Non-pigmented ciliary epithelial cell (primary cell): ENCODE measurements around the gene PINK1.
"Not testable (repeated sequence)": the region's sequence is repeated elsewhere in the genome, so short reads cannot be mapped to it uniquely, and the experiment has no call there.

Experiments
- DNase-seq: peaks from one replicate; pipeline ENCODE4 v3.0.0-alpha.2; 2010; ENCODE audit warnings: low read depth

Gene PINK1

DNA sequence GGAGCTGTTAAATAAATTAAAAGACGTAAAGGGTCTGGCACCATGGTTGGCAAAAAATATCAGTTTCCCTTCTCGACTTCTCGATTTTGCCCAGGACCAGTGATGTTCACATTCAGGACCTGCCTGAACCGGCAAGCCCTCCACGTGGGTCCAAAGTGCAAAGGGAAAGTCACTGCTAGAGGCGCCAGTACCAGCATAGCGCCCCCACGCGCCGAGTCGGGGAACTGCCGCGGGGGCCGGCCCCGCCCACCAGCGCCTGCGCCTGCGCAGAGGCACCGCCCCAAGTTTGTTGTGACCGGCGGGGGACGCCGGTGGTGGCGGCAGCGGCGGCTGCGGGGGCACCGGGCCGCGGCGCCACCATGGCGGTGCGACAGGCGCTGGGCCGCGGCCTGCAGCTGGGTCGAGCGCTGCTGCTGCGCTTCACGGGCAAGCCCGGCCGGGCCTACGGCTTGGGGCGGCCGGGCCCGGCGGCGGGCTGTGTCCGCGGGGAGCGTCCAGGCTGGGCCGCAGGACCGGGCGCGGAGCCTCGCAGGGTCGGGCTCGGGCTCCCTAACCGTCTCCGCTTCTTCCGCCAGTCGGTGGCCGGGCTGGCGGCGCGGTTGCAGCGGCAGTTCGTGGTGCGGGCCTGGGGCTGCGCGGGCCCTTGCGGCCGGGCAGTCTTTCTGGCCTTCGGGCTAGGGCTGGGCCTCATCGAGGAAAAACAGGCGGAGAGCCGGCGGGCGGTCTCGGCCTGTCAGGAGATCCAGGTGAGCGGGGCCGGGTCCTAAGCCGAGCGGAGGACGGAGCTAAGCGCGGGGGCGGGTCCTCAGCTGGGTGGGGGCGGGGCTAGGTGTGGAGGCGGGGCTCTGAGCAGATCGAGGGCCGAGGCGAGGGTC, at the start of gene PINK1:
PINK1 (plus strand) TSS at position 269 of the 875 bp plus-strand sequence; CDS start at position 360, 91 bp downstream.
- no peak for DNase-seq

DNA sequence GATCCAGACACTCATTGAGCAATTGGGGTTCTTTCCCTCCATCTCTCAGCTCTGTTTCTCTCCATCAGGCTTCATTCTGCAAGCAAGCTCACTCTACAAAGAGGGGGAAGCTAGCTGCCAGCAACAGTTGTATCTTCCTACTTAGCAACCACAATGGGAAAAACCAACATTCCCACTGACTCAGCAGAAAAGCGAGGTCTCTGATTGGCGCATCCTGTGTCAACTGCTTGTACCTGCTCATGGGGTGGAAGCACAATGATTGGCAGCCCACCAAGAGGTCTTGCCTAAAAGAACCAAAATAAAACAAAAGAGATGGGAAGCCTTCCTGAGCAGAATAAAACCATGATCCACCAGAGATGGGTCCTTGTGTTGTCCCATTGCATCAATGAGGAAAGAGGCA, 48.4 kb upstream of the PINK1 start:
- DNase-seq, result no peak

DNA sequence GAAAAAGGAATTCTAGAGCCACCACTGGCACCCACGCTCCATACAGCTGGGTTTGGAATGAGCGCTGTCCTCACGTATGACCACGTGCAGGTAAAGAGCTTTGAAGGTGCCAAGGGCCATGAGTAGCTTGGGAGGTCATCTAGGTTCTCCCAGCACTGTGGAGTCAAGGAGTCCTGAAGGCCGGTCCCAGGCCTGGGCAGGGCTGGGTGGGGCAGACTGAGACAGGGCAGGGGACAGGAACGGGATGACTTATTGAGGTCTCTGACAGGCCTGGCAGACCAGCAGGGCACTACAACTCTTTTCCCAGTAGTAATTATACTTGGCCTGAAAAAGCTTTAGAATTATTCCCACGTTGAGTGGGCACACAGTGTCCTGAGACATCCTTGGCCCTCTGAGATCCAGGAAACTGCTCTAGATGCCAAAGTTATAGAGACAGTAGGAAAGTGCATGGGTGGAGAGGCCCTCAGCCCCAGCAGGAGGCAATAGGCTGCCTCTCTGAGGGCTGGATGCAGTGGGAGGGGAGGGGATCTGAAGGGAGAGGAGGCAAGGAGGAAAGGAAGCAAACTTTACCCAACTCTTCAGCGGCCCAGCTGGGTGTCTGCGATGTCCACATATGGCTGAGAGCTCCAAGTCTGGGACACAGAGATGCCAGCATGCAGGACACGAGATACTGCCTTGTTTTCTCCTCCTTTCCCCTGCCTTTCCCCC, 46.2 kb upstream of the PINK1 start:
- DNase-seq, result no peak

DNA sequence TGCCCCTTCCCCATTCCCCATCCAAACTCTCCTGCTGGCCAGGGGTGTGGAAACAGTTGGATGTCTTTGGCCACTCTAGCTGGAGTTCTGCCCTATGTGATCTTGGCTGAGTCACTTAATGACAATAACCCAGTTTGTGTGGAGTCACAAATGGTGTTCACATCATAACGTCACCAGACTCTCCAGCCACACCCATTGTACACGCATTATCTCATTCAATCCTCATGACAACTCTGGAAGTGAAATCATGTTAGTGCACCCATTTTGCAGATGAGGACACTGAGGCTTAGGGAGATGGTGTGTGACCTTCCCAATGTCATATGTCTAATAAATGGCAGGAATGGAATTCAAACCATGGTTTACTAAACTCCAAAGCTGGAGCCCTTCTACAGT, 45.6 kb upstream of the PINK1 start:
- DNase-seq, result no peak

DNA sequence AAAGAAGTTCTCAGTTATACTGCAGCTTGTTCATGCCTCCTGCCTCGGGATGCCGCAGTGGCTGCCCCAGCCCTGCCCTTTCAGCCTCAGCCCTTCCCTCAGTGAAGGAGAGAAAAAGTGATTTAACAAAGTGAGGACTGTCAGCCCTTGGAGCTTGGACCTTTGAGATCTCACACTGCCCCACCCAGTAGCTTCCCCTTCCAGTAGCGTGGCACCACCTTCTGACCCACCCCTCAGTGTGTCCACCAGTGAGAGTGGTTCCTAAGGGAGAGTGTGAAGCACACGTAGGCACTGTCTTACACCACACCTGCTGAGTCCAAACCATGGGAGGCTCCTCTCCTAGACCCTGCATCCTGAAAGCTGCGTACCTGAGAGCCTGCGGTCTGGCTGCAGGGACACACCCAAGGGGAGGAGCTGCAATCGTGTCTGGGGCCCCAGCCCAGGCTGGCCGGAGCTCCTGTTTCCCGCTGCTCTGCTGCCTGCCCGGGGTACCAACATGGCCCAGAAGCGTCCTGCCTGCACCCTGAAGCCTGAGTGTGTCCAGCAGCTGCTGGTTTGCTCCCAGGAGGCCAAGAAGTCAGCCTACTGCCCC, 44.5 kb upstream of the PINK1 start, which contains the start of gene CDA:
CDA (plus strand) TSS at position 464 of the 592 bp plus-strand sequence; CDS start at position 497, 33 bp downstream.
- DNase-seq, result no peak

DNA sequence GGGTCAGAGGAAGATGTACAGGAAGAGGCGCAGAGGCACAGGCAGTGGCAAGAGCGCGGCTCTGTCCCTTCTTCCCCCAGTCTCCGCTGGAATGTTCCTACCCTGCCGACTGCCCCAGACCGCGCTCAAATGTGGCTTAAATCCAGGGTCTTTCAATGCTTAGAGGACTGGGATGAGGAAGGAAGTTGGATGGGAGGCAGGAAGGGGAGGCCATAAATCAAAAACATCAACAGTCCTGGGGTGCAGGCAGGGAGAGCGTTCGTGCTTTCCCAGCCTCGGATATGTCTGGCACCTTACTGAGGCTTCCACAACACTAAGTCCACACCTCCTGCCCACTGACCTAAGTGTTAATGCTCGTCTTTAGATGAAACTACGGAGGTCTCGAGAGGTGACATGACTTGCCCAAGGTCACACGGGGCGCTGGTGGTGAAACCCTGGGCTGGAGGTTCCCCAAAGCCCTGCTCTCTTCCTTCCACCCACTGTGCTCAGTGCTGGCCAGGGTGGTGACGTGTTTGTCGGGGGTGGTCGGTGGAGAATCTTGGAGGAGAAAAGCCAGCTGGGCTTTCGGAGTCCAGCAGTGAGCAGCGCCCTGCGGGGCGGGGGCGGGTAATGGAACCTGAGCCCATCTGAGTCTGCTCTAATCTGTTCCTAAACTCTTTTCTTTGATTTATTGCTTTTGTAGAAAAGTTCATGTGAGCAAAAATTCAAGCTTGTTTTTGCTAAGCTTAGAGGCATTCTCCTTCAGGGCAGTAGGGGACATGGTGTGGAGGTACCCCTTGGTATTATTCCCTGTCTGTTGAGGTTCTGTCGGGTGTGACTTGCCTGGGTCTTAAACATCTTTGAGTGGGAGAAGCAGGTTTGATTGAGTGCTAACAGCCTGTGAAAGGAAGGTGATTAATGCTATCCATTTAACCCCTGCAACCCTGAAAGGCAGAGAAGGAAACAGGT, 43.7 kb upstream of the PINK1 start:
- no peak for DNase-seq

DNA sequence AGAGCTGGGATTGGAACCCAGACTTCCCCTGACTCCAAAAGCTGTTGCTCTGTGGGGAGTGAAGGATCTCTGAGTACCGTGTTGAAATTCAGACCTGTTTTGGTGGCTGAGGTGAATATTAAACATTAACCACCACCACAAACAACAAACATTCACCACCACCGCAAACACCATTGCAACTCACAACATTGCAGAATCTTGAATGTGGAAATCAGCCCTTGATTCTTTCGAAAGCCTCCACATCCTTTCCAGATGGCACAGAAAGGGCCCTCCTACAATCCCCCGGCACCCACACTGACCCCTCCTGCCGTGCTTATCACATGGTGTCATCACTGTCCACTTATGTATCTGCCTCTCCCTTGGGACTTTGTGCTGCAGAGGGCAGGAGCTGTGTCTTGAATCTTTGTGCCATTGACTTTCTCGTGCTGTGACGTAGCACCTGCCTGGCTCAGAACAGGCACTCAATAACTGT, 42.9 kb upstream of the PINK1 start:
- no peak for DNase-seq

DNA sequence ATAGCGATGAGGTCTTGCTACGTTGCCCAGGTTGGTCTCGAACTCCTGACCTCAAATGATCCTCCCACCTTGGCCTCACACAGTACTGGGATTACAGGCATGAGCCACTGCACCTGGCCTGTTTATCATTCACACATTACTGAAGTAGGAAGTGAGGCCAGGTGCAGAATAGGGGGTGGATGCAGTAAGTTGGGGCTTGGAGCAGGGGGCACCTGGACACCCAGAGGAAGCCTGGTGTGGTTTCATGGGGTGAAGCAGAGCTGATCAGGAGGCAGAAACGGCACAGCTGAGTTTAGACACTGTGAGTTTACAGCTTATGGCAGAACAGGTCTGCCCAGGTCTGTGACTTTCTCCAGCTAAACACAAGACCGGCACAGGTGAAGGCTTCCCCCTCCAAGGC, 39.5 kb upstream of the PINK1 start:
- DNase-seq, result no peak

DNA sequence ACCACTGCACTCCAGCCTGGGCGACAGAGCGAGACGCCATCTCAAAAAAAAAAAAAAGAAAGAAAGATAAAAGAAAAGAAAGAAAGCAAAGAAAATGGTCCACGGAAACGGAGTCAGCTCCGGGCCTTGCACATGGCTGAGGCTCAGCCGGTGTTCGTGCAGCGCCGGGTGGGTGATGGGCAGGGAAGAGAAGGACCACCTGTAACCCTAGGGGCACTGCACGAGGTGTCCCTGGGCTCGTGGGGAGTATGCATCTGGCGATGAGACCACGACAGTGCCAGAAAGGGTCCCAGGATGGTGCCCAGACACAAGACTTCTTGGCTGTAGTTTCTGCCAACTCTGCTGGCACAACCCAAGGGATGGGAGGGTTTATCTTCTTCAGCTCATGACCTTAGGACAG, 38.5 kb upstream of the PINK1 start:
- no peak for DNase-seq

DNA sequence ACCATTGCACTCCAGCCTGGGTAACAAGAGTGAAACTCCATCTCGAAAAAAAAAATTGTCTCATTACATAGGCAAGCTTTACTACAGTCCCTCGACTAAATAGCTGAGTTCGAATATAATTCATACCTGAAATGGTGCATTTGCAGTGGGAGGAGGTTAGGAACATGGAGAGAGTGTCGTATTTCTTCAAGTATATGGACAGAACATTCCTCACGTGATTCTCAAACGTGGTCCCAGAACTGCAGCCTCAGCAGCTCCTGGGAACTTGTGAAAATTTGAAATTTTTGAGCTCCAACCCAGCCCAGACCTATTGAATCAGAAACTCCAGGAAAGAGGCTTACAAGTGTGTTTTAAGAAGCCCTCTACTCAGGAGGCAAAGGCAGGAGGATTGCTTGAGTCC, 37.2 kb upstream of the PINK1 start:
- DNase-seq, result no peak

DNA sequence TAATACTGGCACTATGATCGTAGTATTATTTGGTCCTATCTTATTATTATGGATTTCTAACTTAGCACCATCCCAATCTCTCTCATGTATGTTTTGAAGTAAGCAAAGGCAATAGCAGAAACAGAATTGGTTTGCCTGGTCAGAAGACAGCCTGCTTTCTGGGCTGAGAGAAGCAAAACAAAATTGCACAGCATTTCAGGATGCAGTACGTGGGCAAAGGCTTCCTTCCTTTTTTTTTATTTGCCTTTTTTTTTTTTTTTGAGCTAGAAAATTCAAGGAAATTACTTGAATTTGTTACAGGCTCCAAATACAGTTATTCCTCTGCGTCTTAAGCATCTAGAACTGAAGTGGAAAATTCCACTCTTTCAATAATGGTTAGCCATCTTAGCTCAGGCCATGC, 35.6 kb upstream of the PINK1 start:
- no peak for DNase-seq

DNA sequence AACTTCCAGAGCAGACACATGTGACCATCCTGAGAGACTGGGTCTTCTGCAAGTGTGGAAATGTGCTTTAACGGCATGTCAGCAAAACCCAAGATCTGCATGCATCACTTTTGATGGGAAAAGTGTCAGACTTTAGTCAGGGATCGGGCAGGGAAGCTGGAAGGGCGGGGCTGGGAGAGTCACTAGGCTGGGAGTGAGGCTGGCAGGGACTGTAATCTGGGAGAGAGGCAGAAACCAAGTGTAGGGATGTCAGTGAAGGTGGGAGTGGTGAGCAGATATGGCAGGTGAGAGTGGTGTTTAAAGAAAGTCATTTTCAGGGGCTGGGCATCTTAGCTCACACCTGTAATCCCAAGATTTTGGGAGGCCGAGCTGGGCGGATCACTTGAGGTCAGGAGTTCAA, 33.1 kb upstream of the PINK1 start:
- DNase-seq, result no peak

DNA sequence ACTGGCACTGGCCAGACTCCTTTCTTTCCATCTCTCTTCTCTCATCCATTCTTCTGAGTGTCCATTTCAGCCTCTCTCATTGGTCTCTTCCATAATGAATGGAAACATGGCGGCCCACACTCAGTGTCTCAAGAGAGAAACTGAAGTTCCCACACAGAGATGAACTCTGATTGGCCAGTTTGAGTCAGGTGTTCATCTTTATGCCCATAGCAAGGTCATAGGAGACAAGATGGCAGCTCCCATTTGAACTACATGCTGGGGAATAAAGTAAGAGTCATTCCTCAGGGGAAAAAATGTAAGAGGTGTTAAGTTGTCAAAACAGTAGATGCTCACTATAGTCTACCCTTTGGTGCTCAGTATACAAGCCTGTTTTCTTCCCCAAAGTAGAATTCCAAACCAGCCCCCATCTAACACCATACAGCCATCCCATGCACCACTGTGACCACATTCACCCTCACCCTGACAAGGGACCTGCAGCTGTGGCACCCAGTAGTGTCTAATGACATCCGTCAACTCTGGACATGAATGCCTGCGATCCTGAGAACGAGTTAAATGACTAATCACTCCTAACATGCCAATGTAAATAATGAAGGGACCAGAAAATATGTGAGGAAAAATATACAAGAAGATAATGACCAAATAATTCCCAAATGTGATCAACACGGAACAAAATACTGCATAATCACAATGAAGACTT, 32.0 kb upstream of the PINK1 start:
- DNase-seq, result no peak

DNA sequence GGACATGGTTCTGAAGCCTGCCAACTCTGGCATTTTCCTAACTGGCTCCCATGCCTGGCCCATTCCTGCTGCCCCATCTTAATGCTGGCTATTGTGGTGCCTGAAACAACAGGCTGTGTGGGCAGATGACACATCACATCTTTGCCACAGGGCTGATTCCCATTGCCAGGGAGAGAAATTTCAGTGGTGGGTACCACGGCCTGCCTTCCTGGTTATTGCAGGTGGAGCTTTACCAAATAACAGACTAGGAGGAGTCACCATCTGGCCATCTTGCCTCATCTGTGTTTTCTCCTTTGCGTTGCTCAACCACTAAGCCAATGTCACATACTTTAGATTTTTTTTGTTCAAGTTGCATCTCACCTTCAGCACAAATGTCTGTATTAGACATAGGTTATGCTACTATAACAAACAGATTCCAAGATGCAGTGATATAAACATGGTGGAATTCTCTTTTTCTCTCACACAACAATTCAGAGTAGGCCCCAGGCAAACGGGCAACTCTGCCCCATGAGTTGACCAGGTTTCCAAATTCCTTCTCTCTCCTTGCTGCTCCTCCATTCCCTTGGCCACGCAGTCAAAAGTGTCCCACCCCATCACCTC, 30.3 kb upstream of the PINK1 start:
- DNase-seq, result no peak

DNA sequence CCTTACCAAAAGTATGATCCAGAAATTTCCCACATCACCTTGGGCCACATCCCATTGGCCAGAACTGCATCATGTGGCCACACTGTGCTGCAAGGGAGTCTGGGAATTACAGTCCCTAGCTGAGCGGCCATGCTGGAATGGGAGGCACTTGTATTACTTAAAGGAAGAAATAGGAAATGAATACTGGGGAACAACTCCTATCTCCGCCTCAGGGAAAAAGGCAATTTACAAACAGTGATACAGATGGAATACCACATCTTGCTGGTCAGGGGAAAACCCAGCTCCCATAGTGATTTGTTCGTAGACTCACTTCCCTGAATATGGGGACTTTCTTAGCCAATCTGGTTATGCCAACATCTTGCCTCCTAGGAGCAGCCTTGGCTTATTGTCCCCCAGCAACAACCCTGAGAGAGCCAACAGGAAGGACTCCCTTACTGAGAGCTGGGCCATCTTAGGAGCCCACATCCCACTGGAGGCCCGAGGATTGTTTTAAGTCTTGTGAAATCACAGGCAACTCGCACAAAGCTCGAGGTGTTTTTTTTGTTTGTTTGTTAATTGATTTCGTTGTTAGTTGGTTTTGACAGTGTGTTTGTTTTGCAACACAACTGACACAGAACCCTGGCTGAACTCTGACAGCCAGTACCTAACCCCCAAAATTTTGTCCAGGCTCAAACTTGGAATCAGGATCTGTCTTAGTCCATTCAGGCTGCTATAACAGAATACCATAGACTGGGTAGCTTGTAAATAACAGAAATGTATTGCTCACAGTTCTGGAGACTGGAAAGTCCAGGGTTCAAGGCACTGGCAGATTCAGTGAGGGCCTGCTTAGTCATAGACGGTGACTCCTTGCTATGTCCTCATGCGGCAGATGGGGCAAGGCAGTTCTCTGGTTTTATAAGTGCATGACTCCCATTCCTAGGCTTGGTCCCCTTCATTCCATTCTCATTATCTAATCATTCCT, 29.5 kb upstream of the PINK1 start:
- DNase-seq, result peak; percentile 84

DNA sequence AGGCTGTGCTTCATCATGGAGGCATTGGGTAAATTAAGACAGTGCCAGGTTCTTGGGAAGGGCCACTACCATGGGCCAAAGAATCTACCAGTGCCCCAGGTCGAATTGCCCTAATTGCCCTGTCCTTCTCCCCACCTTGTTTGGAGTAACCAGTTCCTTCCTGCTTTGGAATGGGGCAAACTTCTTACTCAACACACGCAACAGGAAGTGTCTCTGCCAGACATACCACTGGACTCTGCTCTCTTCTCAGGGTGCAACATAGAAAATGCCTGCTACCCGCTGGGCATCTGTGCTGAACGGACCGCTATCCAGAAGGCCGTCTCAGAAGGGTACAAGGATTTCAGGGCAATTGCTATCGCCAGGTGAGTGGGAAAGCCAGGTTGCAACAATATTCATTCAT, 28.6 kb upstream of the PINK1 start:
- DNase-seq, result no peak

DNA sequence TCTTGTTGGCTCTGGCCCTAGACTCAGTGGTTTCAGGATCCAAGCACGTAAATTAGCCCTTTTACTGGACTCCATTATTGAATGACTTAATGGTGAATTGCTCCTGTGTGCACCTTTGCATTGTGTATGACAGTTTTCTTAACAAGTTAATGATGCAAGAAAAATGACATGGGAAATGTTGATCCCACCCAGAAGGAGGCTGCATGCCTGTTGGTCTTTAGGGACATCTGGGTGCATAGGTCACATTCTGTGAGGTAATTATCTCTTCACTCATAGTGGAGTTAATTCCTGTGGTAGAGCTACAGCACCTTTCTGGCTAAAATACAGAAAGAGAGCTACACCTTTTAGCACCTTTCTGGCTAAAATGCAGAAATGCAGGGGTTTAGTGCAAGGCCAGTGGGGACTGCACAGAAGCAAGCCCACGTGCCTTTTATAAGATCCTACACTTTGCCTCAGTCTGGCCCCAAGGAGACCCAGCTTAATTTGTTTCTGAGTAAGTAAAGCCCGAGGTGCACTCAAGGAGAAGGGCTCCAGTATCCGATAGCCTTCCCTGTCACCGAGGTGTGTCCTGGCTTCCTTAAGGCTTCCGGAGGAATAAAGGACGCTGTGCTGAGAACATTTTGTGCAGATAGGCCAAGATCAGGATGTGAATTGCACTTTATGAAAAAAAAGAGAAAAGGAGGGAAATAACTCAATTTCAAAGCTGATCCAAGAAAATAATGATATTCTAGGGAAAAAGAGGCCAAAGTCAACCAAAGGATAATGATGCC, 26.3 kb upstream of the PINK1 start:
- not testable (repeated sequence) for DNase-seq

DNA sequence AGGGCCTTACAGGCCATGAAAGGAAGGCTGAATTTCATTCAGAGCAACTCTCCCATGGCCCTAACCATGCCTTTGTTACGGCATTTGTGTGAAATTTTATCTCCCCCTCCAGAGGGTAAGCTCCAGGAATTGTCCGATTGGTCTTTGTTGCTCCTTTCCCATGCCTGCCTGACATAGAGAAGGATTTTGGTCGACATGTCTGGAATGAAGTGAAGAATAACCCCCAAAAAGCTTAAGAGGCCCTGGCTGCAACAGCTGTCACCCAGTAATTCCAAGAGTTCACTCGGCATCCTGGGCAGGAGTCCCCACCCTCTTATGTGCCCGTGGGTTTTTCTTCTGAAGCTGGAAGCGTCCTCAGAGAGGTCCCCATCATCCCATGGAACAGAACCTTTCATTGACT, 23.7 kb upstream of the PINK1 start:
- no peak for DNase-seq

DNA sequence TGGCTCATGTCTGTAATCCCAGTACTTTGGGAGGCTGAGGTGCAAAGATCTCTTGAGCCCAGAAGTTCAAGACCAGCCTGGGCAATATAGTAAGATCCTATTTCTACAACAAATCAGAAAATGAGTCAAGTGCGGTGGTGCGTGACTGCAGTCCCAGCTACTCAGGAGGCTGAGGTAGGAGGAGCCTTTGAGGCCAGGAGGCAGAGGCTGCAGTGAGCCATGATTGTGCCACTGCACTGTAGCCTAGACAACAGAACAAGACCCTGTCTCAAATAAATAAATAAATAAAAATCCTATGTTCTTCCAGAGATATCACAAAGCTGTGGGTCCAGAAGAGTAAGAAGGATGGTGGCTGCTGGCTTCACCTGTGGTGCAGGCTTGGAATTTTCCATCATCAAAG, 22.3 kb upstream of the PINK1 start:
- DNase-seq, result no peak
